Measurements from ENCODE around the gene YWHAQ.
"Not testable (repeated sequence)": the region's sequence is repeated elsewhere in the genome, so short reads cannot be mapped to it uniquely, and the experiment has no call there.

YWHAQ gene

DNA sequence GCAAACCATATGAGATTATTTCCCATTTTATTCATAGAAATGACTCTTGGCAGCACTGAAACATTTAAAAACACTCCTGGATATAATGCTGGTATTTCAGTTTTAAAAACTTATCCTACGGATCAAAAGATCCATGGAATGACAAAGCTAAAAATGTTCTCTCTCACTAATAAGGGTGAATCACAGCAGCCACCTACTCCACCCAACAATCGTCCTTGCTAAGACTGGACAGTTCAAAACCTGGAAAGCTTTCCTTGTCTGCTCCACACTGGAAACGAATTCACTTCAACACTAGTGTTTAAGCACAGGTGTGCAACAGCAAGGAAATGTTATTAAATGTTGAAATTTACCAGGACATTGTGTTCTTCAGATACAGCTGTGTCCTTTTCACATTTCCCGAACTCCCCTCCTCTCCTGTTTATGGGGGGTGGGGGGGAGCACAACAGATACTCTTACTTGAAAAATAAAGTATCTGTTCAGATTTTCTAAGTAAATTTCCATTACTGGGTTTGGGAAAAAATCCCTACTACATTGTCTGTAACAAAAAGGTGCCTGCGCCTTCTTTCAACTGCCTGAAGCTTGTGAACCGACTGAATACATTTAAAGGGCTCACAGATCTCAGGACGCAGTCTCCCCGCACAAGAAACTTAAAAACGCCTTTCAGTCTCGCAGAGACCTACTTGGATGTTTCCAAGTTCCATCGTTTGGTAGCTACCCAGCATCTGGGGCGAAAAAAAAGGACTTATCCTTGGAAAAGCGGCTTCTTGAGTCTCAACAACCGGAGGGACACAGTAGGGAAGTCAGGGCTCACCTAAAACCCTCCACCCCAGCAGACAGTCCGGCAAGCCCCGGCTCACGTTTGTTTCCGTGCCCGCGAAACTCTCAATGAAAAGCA lies 1.3 kb downstream of the YWHAQ start:
- ATAC-seq (no peak), DNase-seq (ENCODE audit: low spot score in 2 of 2) (no peak)
- Mint-ChIP-seq H3K4me3 (peak overlapping the region; percentile 97), H3K36me3 (peaks cover 69% of the 10 kb centered on the region), H3K4me1 (peaks cover 49% of the 10 kb centered on the region), H3K27ac (peak overlapping the region; percentile 51), H3K9me3 (no peaks in the 10 kb centered on the region)

DNA sequence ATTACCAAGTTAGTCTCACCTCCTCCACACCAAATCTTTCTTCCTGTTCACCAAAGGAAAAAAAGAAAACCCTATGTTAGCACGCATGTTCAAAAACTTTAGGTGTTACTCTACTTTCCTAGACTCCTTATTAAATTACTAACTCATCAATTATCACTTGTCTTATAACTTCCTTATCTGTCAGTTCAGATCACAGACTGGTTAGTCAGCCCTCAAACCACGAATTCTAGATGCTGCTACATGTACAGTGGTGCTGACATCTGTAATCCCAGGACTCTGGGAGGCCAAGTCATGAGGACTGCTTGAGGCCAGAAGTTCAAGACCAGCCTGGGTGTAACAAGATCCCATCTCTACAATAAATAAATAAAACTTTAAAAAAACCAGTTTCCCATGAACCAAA lies 3.5 kb downstream of the YWHAQ start:
- Mint-ChIP-seq H3K36me3 (peaks cover 90% of the 10 kb centered on the region), H3K27ac (peak overlapping the region; percentile 51), H3K4me3 (peak overlapping the region; percentile 97), H3K4me1 (peaks cover 68% of the 10 kb centered on the region), H3K9me3 (no peaks in the 10 kb centered on the region)
- DNase-seq (ENCODE audit: low spot score in 2 of 2) (no peak), ATAC-seq (peak; percentile 25)

DNA sequence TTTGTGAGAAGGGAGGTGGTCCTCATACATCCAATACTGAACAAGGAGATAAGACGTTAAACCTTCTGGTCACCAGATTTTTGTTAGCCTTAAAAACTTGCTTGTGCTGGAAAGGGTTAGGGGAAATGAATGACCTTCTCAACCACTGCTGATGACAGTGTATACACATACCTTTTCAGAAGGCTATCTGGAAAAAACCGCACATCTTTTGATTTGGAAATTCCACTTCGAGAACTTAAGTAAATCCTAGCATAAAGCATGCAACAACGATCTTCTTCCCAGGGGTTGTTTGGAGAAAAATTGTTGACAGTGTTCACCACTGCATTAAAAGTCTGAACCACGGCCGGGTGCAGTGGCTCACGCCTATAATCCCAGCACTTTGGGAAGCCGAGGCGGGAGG lies 7.6 kb downstream of the YWHAQ start:
- H3K4me1 Mint-ChIP-seq, result peaks cover 89% of the 10 kb centered on the region
- ATAC-seq, result no peak
- H3K4me3 Mint-ChIP-seq, result no peak overlapping the region
- peaks cover 97% of the 10 kb centered on the region for H3K36me3 Mint-ChIP-seq
- no peak overlapping the region for H3K27ac Mint-ChIP-seq
- DNase-seq (ENCODE audit: low spot score in 2 of 2), result no peak
- no peaks in the 10 kb centered on the region for H3K9me3 Mint-ChIP-seq

DNA sequence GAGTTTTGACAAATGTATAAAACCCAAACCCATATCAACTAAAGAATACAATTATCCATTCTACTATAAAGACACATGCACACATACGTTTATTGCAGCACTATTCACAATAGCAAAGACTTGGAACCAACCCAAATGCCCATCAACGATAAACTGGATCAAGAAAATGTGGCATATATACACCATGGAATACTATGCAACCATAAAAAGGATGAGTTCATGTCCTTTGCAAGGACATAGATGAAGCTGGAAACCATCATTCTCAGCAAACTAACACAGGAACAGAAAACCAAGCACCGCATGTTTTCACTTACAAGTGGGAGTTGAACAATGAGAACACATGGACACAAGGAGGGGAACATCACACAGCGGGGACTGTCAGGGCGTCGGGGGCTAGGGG lies 9.1 kb downstream of the YWHAQ start:
- H3K9me3 Mint-ChIP-seq; H3K4me3 Mint-ChIP-seq; DNase-seq (ENCODE audit: low spot score in 2 of 2); ATAC-seq; H3K27ac Mint-ChIP-seq: not testable (repeated sequence)
- Mint-ChIP-seq H3K4me1 (peaks cover 87% of the 10 kb centered on the region), H3K36me3 (peaks cover 97% of the 10 kb centered on the region)

DNA sequence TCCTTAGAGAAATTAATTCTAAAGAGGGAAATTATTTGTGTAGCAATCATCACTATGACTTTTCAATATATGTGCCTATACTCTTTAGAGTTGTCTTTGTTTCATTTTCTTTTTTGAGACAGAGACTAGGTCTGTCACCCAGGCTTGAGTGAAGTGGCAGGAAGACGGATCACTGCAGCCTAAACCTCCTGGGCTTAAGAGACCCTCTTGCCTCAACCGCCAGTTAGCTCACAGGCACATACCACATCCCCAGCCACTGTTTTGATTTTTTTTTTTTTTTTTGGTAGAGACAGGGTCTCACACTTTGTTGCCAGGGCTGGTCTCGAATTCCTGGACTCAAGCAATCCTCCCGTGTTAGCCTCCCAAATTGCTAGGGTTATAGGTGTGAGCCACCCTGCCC lies 12.4 kb downstream of the YWHAQ start:
- DNase-seq (ENCODE audit: low spot score in 2 of 2) (no peak), ATAC-seq (peak; percentile 93)
- Mint-ChIP-seq H3K27ac (peak overlapping the region; percentile 91), H3K36me3 (peaks cover 88% of the 10 kb centered on the region), H3K4me1 (peaks cover 93% of the 10 kb centered on the region), H3K9me3 (no peaks in the 10 kb centered on the region), H3K4me3 (peak overlapping the region; percentile 64)

DNA sequence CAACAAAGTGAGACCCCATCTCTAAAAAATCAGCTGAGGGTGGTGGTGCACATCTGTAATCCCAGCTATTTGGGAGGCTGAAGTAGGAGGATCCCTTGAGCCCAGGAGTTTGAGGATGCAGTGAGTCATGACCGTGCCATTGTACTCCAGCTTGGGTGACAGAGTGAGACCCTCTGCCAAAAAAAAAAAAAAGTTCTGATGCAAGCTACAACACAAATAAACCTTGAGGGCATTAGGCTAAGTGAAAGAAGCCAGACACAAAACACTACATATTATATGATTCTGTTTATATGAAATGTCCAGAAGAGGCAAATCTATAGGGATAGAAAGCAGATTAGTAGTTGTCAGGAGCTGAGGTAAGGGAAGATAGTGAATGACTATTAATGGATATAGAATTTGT lies 13.0 kb downstream of the YWHAQ start:
- peaks cover 88% of the 10 kb centered on the region for H3K36me3 Mint-ChIP-seq
- no peaks in the 10 kb centered on the region for H3K9me3 Mint-ChIP-seq
- no peak for ATAC-seq
- peaks cover 93% of the 10 kb centered on the region for H3K4me1 Mint-ChIP-seq
- H3K4me3 Mint-ChIP-seq, result peak overlapping the region; percentile 64
- H3K27ac Mint-ChIP-seq, result peak overlapping the region; percentile 91
- DNase-seq (ENCODE audit: low spot score in 2 of 2), result no peak

DNA sequence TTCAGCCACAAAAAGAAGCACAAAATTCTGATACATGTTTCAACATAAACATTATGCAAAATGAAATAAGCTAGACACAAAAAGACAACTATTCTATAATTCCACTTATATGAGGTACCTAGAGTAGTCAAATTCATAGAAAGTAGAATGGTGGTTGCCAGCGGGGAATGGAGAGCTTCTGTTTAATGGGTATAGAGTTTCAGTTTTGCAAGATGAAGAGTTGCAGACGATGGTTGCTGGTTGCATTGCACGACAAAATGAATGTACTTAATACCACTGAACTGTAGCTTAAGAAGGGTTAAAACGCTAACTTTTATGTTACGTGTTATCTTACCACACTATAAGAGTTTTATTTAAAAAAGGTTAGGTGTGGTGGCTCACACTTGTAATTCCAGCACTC lies 13.5 kb downstream of the YWHAQ start:
- H3K4me3 Mint-ChIP-seq, result peak overlapping the region; percentile 64
- ATAC-seq (peak; percentile 56), DNase-seq (ENCODE audit: low spot score in 2 of 2) (no peak)
- peaks cover 93% of the 10 kb centered on the region for H3K4me1 Mint-ChIP-seq
- H3K27ac Mint-ChIP-seq, result peak overlapping the region; percentile 91
- no peaks in the 10 kb centered on the region for H3K9me3 Mint-ChIP-seq
- H3K36me3 Mint-ChIP-seq, result peaks cover 88% of the 10 kb centered on the region

DNA sequence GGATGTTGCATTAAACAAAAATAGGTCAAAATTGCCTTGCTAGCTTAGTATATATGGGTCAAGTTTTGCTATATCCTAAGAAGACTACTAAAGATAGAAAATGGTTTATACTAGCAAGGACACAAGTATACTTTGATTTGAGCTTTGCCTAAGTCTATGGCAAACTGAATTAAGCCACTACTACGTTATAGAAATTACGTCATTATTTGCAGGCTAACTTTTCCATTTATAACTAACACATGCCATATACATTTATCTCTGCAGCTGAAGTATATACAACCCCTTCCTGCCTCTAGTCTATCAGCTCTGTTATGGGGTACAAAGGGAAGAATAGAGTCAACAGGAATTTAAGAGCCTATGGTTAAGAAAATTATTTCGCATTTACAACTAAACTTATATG lies 16.2 kb downstream of the YWHAQ start:
- no peaks in the 10 kb centered on the region for H3K9me3 Mint-ChIP-seq
- DNase-seq (ENCODE audit: low spot score in 2 of 2) (no peak), ATAC-seq (no peak)
- peak overlapping the region; percentile 12 for H3K4me3 Mint-ChIP-seq
- H3K4me1 Mint-ChIP-seq, result peaks cover 92% of the 10 kb centered on the region
- peak overlapping the region; percentile 57 for H3K27ac Mint-ChIP-seq
- peaks cover 88% of the 10 kb centered on the region for H3K36me3 Mint-ChIP-seq

DNA sequence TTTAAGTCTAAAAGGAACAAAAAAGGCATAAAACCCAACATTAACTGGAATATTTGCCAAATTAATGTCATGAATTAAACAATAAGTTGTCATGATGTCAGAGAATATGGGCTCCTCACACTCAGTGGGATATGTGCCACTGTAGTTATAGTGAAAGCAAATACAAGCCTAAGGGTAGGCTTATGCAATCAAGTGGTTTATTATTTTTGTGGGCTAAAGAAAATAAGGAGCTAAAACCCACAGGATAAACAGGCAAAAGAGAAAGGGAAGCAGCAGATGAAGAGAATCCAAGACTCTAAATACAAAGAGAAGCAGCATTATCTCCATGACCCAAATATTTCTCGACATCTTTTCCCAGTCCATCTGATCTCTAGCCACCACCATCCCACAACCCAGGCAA lies 17.5 kb downstream of the YWHAQ start:
- Mint-ChIP-seq H3K9me3 (no peaks in the 10 kb centered on the region), H3K36me3 (peaks cover 87% of the 10 kb centered on the region), H3K4me3 (no peak overlapping the region), H3K27ac (peak overlapping the region; percentile 59), H3K4me1 (peaks cover 96% of the 10 kb centered on the region)
- DNase-seq (ENCODE audit: low spot score in 2 of 2) (no peak), ATAC-seq (no peak)

DNA sequence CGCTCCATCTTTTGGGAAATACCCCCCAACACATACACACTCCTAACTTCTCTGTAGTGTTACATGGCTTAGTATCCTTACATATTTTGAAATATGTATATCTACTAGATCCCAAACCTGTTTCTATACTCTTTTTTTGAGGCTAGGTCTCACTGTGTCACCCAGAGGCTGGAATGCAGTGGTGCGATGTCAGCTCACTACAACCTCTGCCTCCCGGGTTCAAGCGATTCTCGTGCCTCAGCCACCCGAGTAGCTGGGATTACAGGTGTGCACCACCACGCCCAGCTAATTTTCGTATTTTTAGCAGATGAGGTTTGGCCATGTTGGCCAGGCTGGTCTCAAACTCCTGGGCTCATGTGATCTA lies 19.3 kb downstream of the YWHAQ start:
- not testable (repeated sequence) for ATAC-seq; DNase-seq (ENCODE audit: low spot score in 2 of 2); H3K4me3 Mint-ChIP-seq; H3K9me3 Mint-ChIP-seq
- peak overlapping the region; percentile 59 for H3K27ac Mint-ChIP-seq
- peaks cover 87% of the 10 kb centered on the region for H3K36me3 Mint-ChIP-seq
- peaks cover 91% of the 10 kb centered on the region for H3K4me1 Mint-ChIP-seq

DNA sequence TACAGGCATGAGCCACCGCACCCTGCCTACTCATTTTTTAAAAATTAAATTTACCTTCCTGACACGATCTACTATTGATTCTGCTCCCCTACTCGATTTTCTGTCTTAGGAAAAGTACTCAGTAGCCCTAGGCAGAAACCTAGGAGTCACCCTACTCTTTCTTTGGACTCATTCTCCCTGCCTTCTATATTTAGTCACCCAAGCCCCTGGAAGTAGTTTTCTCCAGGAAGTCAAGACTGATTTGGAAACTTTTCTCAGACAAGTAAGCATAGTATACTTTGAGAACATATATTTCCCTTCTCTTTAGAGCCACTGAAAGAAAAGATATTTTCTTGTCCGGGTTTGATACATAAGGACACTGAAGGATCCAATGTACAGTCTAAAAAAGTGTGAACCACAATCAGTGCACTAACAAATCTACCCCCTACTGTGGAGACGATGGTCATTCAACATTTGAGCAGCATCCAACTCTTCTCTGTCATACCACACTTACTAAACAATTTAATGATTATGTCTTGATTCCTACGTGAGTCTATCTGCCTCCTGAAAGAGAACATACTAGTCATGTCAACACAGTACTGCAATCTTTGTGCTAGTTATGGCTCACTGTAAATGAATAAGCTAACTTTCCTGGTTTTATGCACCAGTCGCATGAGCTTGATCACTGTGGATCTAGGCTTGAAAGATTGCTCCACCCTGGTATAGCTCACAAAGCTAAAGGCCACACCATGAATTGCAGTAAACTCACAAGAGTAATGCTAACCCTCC lies 19.8 kb downstream of the YWHAQ start:
- Mint-ChIP-seq H3K36me3 (peaks cover 87% of the 10 kb centered on the region), H3K4me3 (no peak overlapping the region), H3K27ac (peak overlapping the region; percentile 6), H3K9me3 (no peaks in the 10 kb centered on the region), H3K4me1 (peaks cover 91% of the 10 kb centered on the region)
- DNase-seq (ENCODE audit: low spot score in 2 of 2), result no peak
- ATAC-seq, result peak; percentile 1

DNA sequence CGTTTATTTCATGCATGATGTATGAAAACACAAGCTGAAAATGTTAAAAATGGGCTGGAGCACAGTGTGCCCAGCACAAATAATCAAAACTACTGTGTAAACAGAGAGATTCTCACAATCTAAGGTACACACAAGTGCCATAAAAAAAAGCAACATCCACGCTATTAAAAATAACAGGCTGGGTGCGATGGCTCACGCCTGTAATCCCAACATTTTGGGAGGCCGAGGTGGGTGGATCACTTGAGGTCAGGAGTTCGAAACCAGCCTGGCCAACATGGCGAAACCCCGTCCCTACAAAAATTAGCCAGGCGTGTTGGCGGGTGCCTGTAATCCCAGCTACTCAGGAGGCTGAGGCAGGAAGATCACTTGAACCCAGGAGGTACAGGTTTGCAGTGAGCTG lies 22.3 kb downstream of the YWHAQ start:
- H3K36me3 Mint-ChIP-seq, result peaks cover 93% of the 10 kb centered on the region

DNA sequence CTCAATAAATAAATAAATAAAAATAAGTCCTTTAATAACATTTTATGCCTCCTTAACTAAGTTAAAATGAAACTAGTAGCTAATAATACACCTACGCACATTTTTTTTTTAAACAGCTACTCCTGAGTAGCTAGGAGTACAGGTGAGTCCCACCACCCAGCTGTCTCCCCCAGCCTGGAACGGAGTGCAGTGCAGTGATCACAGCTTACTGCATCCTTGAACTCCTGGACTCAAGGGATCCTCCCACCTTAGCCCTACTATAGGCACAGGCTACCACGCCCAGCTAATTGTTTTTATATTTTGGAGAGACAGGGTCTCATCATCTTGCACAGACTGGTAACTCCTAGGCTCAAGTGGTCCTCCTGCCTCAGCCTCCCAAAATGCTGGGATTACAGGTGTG lies 28.4 kb downstream of the YWHAQ start:
- Mint-ChIP-seq H3K4me1 (peaks cover 54% of the 10 kb centered on the region), H3K4me3 (no peak overlapping the region), H3K9me3 (peaks cover 4% of the 10 kb centered on the region), H3K27ac (no peak overlapping the region), H3K36me3 (peaks cover 94% of the 10 kb centered on the region)
- ATAC-seq, result no peak
- no peak for DNase-seq (ENCODE audit: low spot score in 2 of 2)

More for the DNA sequence above, 22.3 kb downstream of the YWHAQ start:
- DNase-seq (ENCODE audit: low spot score in 2 of 2); ATAC-seq; H3K9me3 Mint-ChIP-seq: not testable (repeated sequence)
- Mint-ChIP-seq H3K4me1 (peaks cover 82% of the 10 kb centered on the region), H3K27ac (peak overlapping the region; percentile 94), H3K4me3 (peak overlapping the region; percentile 51)

DNA sequence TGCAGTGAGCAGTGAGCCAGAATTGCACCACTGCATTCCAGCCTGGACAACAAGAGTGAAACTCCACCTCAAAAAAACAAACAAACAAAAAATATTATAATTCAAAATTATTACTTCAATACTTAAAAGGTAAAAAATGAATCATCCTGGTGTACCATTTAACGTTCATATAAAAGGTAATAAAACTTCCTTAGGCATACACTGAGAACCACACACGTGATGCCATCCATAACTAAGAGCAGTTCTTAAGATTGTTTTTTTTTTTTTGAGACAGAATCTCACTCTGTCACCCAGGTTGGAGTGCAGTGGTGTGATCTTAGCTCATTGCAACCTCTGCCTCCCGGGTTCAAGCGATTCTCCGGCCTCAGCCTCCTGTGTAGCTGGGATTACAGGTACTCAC lies 29.4 kb downstream of the YWHAQ start:
- H3K36me3 Mint-ChIP-seq, result peaks cover 94% of the 10 kb centered on the region
- ATAC-seq (no peak), DNase-seq (ENCODE audit: low spot score in 2 of 2) (no peak)
- H3K27ac Mint-ChIP-seq, result no peak overlapping the region
- peaks cover 59% of the 10 kb centered on the region for H3K4me1 Mint-ChIP-seq
- H3K9me3 Mint-ChIP-seq, result peaks cover 4% of the 10 kb centered on the region
- no peak overlapping the region for H3K4me3 Mint-ChIP-seq

DNA sequence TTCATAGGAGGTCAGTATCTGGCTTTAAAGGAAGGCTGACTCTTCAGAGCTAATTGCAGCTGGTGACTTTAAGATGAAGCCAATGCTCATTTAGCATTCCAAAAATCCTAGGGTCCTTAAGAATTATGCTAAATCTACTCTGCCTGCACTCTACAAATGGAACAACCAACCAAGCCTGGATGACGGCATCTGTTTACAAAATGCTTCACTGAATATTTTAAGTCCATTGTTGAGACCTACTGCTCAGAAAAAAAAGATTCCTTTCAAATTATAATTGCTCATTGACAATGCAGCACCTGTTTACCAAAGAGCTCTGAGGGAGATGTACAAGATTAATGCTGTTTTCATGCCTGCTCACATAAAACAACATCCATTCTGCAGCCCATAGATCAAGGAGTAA lies 31.4 kb downstream of the YWHAQ start:
- DNase-seq (ENCODE audit: low spot score in 2 of 2) (no peak), ATAC-seq (no peak)
- Mint-ChIP-seq H3K4me3 (no peak overlapping the region), H3K36me3 (peaks cover 84% of the 10 kb centered on the region), H3K4me1 (peaks cover 59% of the 10 kb centered on the region), H3K27ac (peak overlapping the region; percentile 11), H3K9me3 (peaks cover 4% of the 10 kb centered on the region)

Measured in stimulated activated effector memory CD8-positive, alpha-beta T cell treated with anti-CD3 and anti-CD28 coated beads, Interleukin-12 subunit alpha, Interleukin-12 subunit beta, amount 100 ng/mL, for 72 hours (primary cell).